T-helper 2 cell treated with Interferon-gamma antibody and Interleukin-4, amounts not matched to agents 100 ng/mL and 5 ng/mL, for 36 hours (primary cell): ENCODE measurements around the gene USP35. TPM values are rescaled to one million over a fixed set of nuclear protein-coding genes. Genes with fewer than 3 reads are reported as not detected.

Experiments
- intact Hi-C: fragments of 100-400 bp; cut with micrococcal nuclease; formaldehyde crosslinking; loops from one replicate; pipeline ENCODE4 v1.15.1; 2023
- total RNA-seq: library from RNA; stranded (reverse); gene quantifications from 2 replicates; pipeline ENCODE4 v1.2.3, GENCODE V29; 2022

The USP35 gene
- total RNA-seq, 1 donor from 2014 or later = 14.6 TPM

GRCh38 chr11:78197816-78198215 lies 9.1 kb downstream of the USP35 start:
- intact Hi-C loops = no loop called here

GRCh38 chr11:78199015-78199652 lies 10.4 kb downstream of the USP35 start:
- intact Hi-C loops = no loop called here

GRCh38 chr11:78199653-78200015 lies 10.9 kb downstream of the USP35 start:
- intact Hi-C loops = loop anchor here (5.0 kb wide), 1 partner anchor 122 kb away; the partner anchor contains the start of gene NDUFC2

- intact Hi-C loops = loop anchor here (5.0 kb wide), 1 partner anchor 123 kb away; the partner anchor contains the start of gene NDUFC2
Observed at GRCh38 chr11:78200061-78200460, 11.3 kb downstream of the USP35 start.

GRCh38 chr11:78200553-78200952 lies 11.8 kb downstream of the USP35 start:
- intact Hi-C loops = loop anchor here (5.0 kb wide), 1 partner anchor 123 kb away; the partner anchor contains the start of gene NDUFC2

GRCh38 chr11:78201096-78201818 lies 12.5 kb downstream of the USP35 start:
- intact Hi-C loops = loop anchor here (5.0 kb wide), 1 partner anchor 124 kb away; the partner anchor contains the start of gene NDUFC2

GRCh38 chr11:78202733-78203167 lies 14.0 kb downstream of the USP35 start:
- intact Hi-C loops = loop anchor here (1.0 to 5.0 kb wide), 4 partner anchors 14 to 125 kb away; partner anchors contain the start of genes ALG8, KCTD21, NDUFC2 and USP35

GRCh38 chr11:78203184-78203583 lies 14.5 kb downstream of the USP35 start:
- intact Hi-C loops = loop anchor here (2.0 to 5.0 kb wide), 3 partner anchors 22 to 126 kb away; partner anchors contain the start of genes ALG8 and NDUFC2

GRCh38 chr11:78205256-78205655 lies 16.5 kb downstream of the USP35 start:
- intact Hi-C loops = no loop called here

GRCh38 chr11:78205691-78206090 lies 17.0 kb downstream of the USP35 start:
- intact Hi-C loops = no loop called here

- intact Hi-C loops = no loop called here
Observed at GRCh38 chr11:78207532-78208256, 19.0 kb downstream of the USP35 start.

GRCh38 chr11:78208257-78209165 lies 19.8 kb downstream of the USP35 start:
- intact Hi-C loops = no loop called here

GRCh38 chr11:78209478-78209877 lies 20.8 kb downstream of the USP35 start:
- intact Hi-C loops = no loop called here

- intact Hi-C loops = no loop called here
Observed at GRCh38 chr11:78210000-78210608, 21.4 kb downstream of the USP35 start.

- intact Hi-C loops = no loop called here
Observed at GRCh38 chr11:78211565-78211964, 22.8 kb downstream of the USP35 start.

- intact Hi-C loops = no loop called here
Observed at GRCh38 chr11:78212586-78213371, 24.1 kb downstream of the USP35 start.

GRCh38 chr11:78213526-78214330 lies 25.0 kb downstream of the USP35 start:
- intact Hi-C loops = no loop called here

- intact Hi-C loops = no loop called here
Observed at GRCh38 chr11:78214331-78215194, 25.8 kb downstream of the USP35 start.
